Measurements from ENCODE around the gene NXPE3.
"Not testable (repeated sequence)": the region's sequence is repeated elsewhere in the genome, so short reads cannot be mapped to it uniquely, and the experiment has no call there.

NXPE3 gene

GRCh38 chr3:101852983-101853840, 74.2 kb downstream of the NXPE3 start:
- no peak for DNase-seq

GRCh38 chr3:101853982-101854381, 75.0 kb downstream of the NXPE3 start:
- DNase-seq = no peak

GRCh38 chr3:101854608-101855304, 75.7 kb downstream of the NXPE3 start:
- DNase-seq = no peak

DNA sequence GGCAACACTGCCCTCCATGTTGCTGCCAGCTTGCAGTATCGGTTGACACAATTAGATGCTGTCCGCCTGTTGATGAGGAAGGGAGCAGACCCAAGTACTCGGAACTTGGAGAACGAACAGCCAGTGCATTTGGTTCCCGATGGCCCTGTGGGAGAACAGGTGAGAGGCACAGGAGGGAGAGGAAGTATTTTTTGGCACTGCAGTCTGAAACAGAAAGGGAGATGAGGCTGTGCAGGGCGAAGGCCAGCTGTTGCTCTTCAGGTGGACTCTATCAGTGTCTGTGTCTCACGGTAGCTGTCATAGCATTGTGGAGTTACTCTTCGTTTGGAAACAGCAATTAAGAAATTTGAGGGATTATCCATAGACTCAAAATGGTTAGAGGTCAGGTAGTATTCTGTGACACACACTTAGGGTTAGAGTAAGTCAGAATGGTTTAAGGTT, 78.3 kb downstream of the NXPE3 start:
- DNase-seq = no peak

DNA sequence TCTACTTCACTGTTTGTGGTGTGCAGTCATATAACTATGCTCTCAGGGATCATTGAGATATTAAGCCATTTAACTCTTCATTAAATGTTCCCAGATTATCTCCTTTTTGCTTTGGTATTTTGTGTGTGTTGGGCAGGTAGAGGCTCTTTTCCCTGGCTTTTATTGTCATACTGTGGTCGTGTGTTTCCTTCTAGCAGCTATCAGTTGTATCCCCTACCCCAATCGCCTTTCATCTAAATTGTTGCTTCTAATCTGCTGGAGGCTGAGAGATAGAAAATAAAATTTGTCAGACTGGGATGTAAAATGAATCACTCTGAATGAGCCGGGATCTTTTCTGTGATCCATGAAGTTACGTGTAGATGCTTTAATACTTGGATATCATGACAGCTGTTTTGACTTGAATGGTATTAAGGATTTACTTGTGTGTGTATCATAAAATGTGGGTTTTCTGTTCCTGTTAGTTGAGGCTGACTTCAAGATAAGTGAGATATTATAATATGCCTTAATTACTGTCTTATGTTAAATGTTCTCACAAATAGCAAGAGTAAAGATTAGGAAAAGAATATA, 79.5 kb downstream of the NXPE3 start:
- DNase-seq = no peak

- DNase-seq = no peak
Observed at GRCh38 chr3:101859882-101860448, 81.0 kb downstream of the NXPE3 start.

DNA sequence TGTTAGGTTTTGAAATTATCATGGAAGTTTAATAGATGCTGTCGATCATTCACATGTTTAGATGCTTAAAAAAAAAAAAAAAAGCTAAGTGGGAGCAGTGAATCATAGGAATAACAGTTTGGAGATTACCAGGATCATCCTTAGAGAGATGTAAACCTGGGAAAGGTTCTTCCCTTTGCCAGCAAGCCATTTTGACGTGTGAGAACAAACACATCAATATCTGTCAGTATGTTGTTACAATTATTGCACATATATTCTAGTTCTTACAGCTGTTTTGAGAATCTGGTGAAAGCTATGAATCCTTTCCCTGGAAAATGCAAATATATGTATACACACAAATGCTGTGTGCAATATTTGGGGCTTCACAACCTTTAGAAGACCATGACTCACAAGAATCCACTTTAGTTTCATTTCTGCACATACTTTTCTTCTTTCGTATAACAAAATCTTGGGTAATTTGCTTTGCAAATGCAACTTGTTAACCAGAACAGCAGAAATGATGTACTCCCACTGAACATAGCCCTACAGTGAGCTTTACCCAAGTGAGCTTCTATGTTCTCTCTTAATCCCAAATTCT, 82.3 kb downstream of the NXPE3 start:
- DNase-seq = no peak

- DNase-seq = no peak
Observed at GRCh38 chr3:101861789-101862415, 82.9 kb downstream of the NXPE3 start.

- no peak for DNase-seq
Observed at GRCh38 chr3:101862416-101863165, 83.6 kb downstream of the NXPE3 start.

GRCh38 chr3:101864926-101865325, 85.9 kb downstream of the NXPE3 start:
- DNase-seq = not testable (repeated sequence)

- peak; percentile 3 for DNase-seq
Observed at GRCh38 chr3:101865751-101866509, 86.9 kb downstream of the NXPE3 start.

GRCh38 chr3:101867511-101867910, 88.5 kb downstream of the NXPE3 start:
- DNase-seq = no peak

DNA sequence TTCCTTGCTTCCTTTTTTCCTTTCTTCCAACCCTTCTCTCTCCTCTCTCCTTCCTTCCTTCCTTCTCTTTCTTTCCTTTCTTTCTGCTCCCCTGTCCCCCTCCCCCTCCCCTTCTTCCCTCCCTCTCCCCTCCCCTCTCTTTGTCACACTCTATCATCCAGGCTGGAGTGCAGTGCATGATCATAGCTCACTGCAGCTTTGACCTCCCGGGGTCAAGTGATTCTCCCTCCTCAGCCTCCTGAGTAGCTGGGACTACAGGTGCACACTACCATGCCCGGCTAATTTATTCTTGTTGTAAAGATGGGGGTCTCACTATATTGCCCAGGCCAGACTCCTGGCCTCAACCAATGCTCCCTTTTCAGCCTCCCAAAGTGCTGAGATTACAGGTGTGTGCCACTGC, 89.0 kb downstream of the NXPE3 start:
- DNase-seq = no peak

- peak; percentile 19 for DNase-seq
Observed at GRCh38 chr3:101868534-101869464, 89.8 kb downstream of the NXPE3 start.

DNA sequence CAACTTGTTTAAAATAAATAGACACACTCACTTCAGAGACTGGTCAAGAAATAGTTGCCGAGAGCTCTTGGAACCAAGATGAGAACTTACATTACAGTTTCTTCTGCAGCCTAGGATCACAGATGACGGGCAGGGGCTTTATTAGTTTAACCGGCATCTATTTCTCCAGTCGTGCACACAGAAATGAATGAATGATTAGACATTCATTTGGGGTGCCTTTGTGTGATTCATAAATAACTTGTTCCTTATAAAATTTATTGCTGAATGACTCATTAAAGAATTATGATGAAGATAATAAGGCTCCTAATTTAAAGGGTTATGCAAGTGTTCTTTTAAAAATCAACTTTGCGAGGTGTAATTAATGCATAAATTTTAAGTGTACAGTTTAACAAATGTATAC, 91.1 kb downstream of the NXPE3 start:
- DNase-seq = no peak

- no peak for DNase-seq
Observed at GRCh38 chr3:101873619-101874018, 94.6 kb downstream of the NXPE3 start.

- DNase-seq = no peak
Observed at GRCh38 chr3:101876142-101876541, 97.1 kb downstream of the NXPE3 start.
